GM21723 (cell line): Measurements from ENCODE around the gene SLC7A1.
A peak's percentile ranks its signal among the peaks of the same experiment; 100 is the strongest.

Experiments
- ATAC-seq: cut with Tn5 transposase; IDR thresholded peaks from one replicate; pipeline ENCODE4 v1.9.1; 2021; ENCODE audit warnings: mild to moderate bottlenecking, moderate library complexity; ENCODE audit not compliant: unreplicated experiment

SLC7A1 gene

GRCh38 chr13:29513002-29513980 lies 82.2 kb downstream of the SLC7A1 start:
- ATAC-seq, result no peak

GRCh38 chr13:29511980-29512379 lies 83.5 kb downstream of the SLC7A1 start:
- no peak for ATAC-seq

- ATAC-seq, result no peak
These were observed 84.2 kb downstream of the SLC7A1 start for GRCh38 chr13:29511106-29511796.

GRCh38 chr13:29510651-29511084 lies 84.8 kb downstream of the SLC7A1 start:
- ATAC-seq, result no peak

GRCh38 chr13:29509999-29510589 lies 85.4 kb downstream of the SLC7A1 start:
- ATAC-seq, result no peak

GRCh38 chr13:29508876-29509252 lies 86.6 kb downstream of the SLC7A1 start:
- no peak for ATAC-seq

GRCh38 chr13:29508130-29508875 lies 87.2 kb downstream of the SLC7A1 start:
- peak; percentile 87 for ATAC-seq

GRCh38 chr13:29507356-29507755 lies 88.1 kb downstream of the SLC7A1 start:
- ATAC-seq, result no peak

- ATAC-seq, result no peak
These were observed 89.5 kb downstream of the SLC7A1 start for GRCh38 chr13:29505950-29506349.

- ATAC-seq, result no peak
These were observed 90.0 kb downstream of the SLC7A1 start for GRCh38 chr13:29505511-29505910.

- ATAC-seq, result no peak
These were observed 90.8 kb downstream of the SLC7A1 start for GRCh38 chr13:29504691-29505090.

- no peak for ATAC-seq
These were observed 92.2 kb downstream of the SLC7A1 start for GRCh38 chr13:29503041-29503837.

GRCh38 chr13:29502391-29503008 lies 93.0 kb downstream of the SLC7A1 start:
- no peak for ATAC-seq

- ATAC-seq, result no peak
These were observed 93.8 kb downstream of the SLC7A1 start for GRCh38 chr13:29501674-29502073.

- ATAC-seq, result no peak
These were observed 95.1 kb downstream of the SLC7A1 start for GRCh38 chr13:29500386-29500785.

GRCh38 chr13:29499506-29500165 lies 95.9 kb downstream of the SLC7A1 start:
- ATAC-seq, result no peak

GRCh38 chr13:29498426-29499040 lies 97.0 kb downstream of the SLC7A1 start:
- no peak for ATAC-seq

- no peak for ATAC-seq
These were observed 98.3 kb downstream of the SLC7A1 start for GRCh38 chr13:29497137-29497654.
